DOHH2 (cell line): ENCODE results near the gene ZBTB5.

Source experiments
- H3F3A ChIP-seq: fragments of 200-600 bp; sonication (generic), shearing (Covaris generic); 2 replicates; pipeline ENCODE4 v1.6.0; 2016; ENCODE audit warnings: antibody characterized with exemption, mild to moderate bottlenecking; ENCODE audit not compliant: control insufficient read depth, insufficient read depth
- H3K27ac ChIP-seq: fragments of 200-600 bp; sonication (generic); 2 replicates; pipeline ENCODE4 v1.5.1; 2014; ENCODE audit warnings: low read depth, mild to moderate bottlenecking, low read length, moderate library complexity
- H3K27me3 ChIP-seq: fragments of 200-600 bp; sonication (generic); 2 replicates; pipeline ENCODE4 v1.6.1; 2014; ENCODE audit warnings: mild to moderate bottlenecking, low read length, mixed read lengths; ENCODE audit not compliant: control insufficient read depth
- H3K36me3 ChIP-seq: fragments of 200-600 bp; sonication (generic); 2 replicates; pipeline ENCODE4 v1.6.1; 2014; ENCODE audit warnings: mild to moderate bottlenecking, low read length, moderate library complexity, mixed read lengths; ENCODE audit not compliant: control insufficient read depth
- H3K4me1 ChIP-seq: fragments of 200-600 bp; sonication (generic); 2 replicates; pipeline ENCODE4 v1.6.1; 2014; ENCODE audit warnings: mild to moderate bottlenecking, low read length, mixed read lengths; ENCODE audit not compliant: control insufficient read depth
- H3K4me2 ChIP-seq: fragments of 200-600 bp; sonication (generic); 2 replicates; pipeline ENCODE4 v1.6.0; 2014; ENCODE audit warnings: mild to moderate bottlenecking, low read length, moderate library complexity
- H3K4me3 ChIP-seq: fragments of 200-600 bp; sonication (generic); 2 replicates; pipeline ENCODE4 v1.5.1; 2014; ENCODE audit warnings: mild to moderate bottlenecking, low read length, mixed read lengths
- H3K79me2 ChIP-seq: fragments of 200-600 bp; sonication (generic); 2 replicates; pipeline ENCODE4 v1.6.1; 2014; ENCODE audit warnings: mild to moderate bottlenecking, low read length, mixed read lengths; ENCODE audit not compliant: control insufficient read depth
- H3K9me2 ChIP-seq: fragments of 200-600 bp; sonication (generic); replicated peaks from 2 replicates; pipeline ENCODE4 v1.6.1; 2014; ENCODE audit warnings: mild to moderate bottlenecking, low read length, mixed read lengths; ENCODE audit not compliant: control insufficient read depth
- H3K9me3 ChIP-seq: fragments of 200-600 bp; sonication (generic); 2 replicates; pipeline ENCODE4 v1.6.1; 2014; ENCODE audit warnings: antibody characterized with exemption, low read length, mixed read lengths; ENCODE audit not compliant: control insufficient read depth, insufficient read depth
- H4K20me1 ChIP-seq: fragments of 200-600 bp; sonication (generic); 2 replicates; pipeline ENCODE4 v1.6.0; 2014; ENCODE audit warnings: low read depth, mild to moderate bottlenecking, antibody characterized with exemption, low read length, moderate library complexity; ENCODE audit not compliant: control insufficient read depth, insufficient read depth
- EZH2phosphoT487 ChIP-seq: fragments of 200-600 bp; sonication (generic); IDR thresholded peaks from 2 replicates; pipeline ENCODE4 v1.6.1; 2017; ENCODE audit warnings: borderline replicate concordance, mild to moderate bottlenecking, antibody characterized with exemption, low read length, moderate library complexity, mixed read lengths
- TF ChIP-seq, protein P1 (sequence below): fragments of 200-600 bp; sonication (generic); IDR thresholded peaks from one replicate; pipeline ENCODE4 v1.5.1; 2014; ENCODE audit warnings: antibody characterized with exemption, mild to moderate bottlenecking, low read depth, low read length; ENCODE audit not compliant: poor library complexity, severe bottlenecking

Gene ZBTB5

DNA sequence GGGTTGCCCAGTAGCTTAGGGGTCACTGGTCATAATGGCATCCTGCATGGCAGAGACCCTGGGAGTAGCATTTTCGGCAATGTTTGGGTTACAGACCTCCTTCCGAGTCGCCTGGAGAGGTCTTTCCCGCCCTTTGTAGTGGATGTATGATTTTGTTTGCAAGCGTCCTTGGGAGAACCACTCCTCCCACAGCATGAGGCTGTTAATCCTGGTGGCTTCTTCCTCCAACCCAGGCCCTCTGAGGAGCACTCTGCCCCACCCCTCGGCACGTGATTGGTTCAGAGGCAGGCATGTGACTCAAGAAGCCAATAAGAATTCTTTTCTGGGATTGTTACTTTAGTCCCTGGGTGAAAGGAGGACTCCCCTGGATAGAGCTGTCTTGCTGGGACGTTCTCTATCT lies 73.0 kb downstream of the ZBTB5 start:
- 0 out of 2 replicates have a peak, but pooled peaks cover 4% of the 10 kb centered on the region for H3K79me2 ChIP-seq
- H3K4me1 ChIP-seq: peaks cover 98% of the 10 kb centered on the region
- no peaks in the 10 kb centered on the region for H4K20me1 ChIP-seq
- no peaks in the 10 kb centered on the region for H3K27me3 ChIP-seq
- no peaks in the 10 kb centered on the region for H3K9me2 ChIP-seq
- H3K36me3 ChIP-seq: peaks cover 22% of the 10 kb centered on the region
- no peaks in the 10 kb centered on the region for H3K9me3 ChIP-seq
- TF ChIP-seq, protein P1, sequence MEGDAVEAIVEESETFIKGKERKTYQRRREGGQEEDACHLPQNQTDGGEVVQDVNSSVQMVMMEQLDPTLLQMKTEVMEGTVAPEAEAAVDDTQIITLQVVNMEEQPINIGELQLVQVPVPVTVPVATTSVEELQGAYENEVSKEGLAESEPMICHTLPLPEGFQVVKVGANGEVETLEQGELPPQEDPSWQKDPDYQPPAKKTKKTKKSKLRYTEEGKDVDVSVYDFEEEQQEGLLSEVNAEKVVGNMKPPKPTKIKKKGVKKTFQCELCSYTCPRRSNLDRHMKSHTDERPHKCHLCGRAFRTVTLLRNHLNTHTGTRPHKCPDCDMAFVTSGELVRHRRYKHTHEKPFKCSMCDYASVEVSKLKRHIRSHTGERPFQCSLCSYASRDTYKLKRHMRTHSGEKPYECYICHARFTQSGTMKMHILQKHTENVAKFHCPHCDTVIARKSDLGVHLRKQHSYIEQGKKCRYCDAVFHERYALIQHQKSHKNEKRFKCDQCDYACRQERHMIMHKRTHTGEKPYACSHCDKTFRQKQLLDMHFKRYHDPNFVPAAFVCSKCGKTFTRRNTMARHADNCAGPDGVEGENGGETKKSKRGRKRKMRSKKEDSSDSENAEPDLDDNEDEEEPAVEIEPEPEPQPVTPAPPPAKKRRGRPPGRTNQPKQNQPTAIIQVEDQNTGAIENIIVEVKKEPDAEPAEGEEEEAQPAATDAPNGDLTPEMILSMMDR: no peak
- TF ChIP-seq EZH2phosphoT487: no peak
- peak overlapping the region; percentile 93 for H3K27ac ChIP-seq
- H3K4me3 ChIP-seq: no peak overlapping the region
- H3K4me2 ChIP-seq: no peak overlapping the region
- H3F3A ChIP-seq: peaks cover 53% of the 10 kb centered on the region

DNA sequence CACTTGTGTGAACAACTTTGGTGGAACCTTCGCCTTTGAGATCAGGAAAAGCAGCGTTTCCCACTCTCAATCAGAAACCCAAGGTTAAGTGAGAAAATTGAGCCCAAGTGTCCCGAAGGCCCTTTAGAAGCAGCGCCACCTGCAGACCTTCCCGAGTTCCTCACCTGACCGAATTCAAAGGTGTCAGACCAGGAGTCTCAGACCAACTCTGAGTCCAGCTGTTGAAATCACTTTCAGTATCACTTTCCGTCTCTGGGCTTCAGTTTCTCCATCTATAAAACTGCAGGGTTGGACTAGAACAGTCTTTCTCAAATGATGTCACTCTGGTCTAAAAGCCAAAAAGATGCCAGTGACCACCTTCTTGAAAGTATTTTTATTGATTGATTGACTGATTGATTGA lies 74.5 kb downstream of the ZBTB5 start:
- Histone ChIP-seq H3K27ac (peak overlapping the region; percentile 93), H4K20me1 (no peaks in the 10 kb centered on the region), H3K4me1 (peaks cover 98% of the 10 kb centered on the region), H3K4me2 (peak overlapping the region; percentile 50), H3K9me3 (no peaks in the 10 kb centered on the region), H3K79me2 (no peaks in the 10 kb centered on the region), H3K36me3 (peaks cover 22% of the 10 kb centered on the region), H3K9me2 (no peaks in the 10 kb centered on the region), H3K4me3 (peak overlapping the region; percentile 16), H3K27me3 (no peaks in the 10 kb centered on the region), H3F3A (peaks cover 52% of the 10 kb centered on the region)
- TF ChIP-seq, protein P1: peak; percentile 82
- TF ChIP-seq EZH2phosphoT487: no peak
